Pancreas (tissue), 10 donors: ENCODE measurements around the gene TMEM247. TPM values are rescaled to one million over a fixed set of nuclear protein-coding genes. Genes with fewer than 3 reads are reported as not detected.

Source experiments
- ATAC-seq, 4 donors: fragments of 200-7000 bp; cut with Tn5 transposase; one replicate each; pipeline versions ENCODE4 v1.8.0 to v1.9.1; 2020; ENCODE audit warnings: mild to moderate bottlenecking in 4 of 4, moderate library complexity in 4 of 4
- DNase-seq, 6 donors: peaks; one replicate each; pipeline ENCODE4 v3.0.0-alpha.2; 2020
- FAIRE-seq: peaks from 2 replicates; lab custom pipeline; 2012; peaks lifted over from hg19 to GRCh38; lab: Jason Lieb, UNC
- H3K27ac ChIP-seq, 4 donors: fragments of 200-600 bp; sonication (generic); 1 replicate in 3 of 4; 2 replicates in 1 of 4; pipeline versions ENCODE4 v1.5.0 to v1.8.0; 2020
- H3K27me3 ChIP-seq, 4 donors: fragments of 200-600 bp; one replicate each; pipeline ENCODE4 v1.8.0; 2021
- H3K36me3 ChIP-seq, 3 donors: fragments of 200-600 bp; sonication (generic) in 1 of 3; one replicate each; pipeline versions ENCODE4 v1.5.0 to v1.8.0; 2020 to 2021
- H3K4me1 ChIP-seq, 3 donors: fragments of 200-600 bp; one replicate each; pipeline ENCODE4 v1.8.0; 2021
- H3K4me3 ChIP-seq, 4 donors: fragments of 200-600 bp; sonication (generic) in 2 of 4; one replicate each; pipeline versions ENCODE4 v1.5.0 to v1.8.0; 2020 to 2021
- H3K9me3 ChIP-seq, 4 donors: fragments of 200-600 bp; one replicate each; pipeline ENCODE4 v1.8.0; 2021
- CTCF ChIP-seq, 4 donors: fragments of 200-600 bp; sonication (generic) in 3 of 4; IDR thresholded peaks; one replicate each; pipeline versions ENCODE4 v1.5.0 to v1.8.0; 2021; ENCODE audit warnings: antibody characterized with exemption in 4 of 4
- WGBS, 2 donors: extraction: QIAGEN DNeasy Blood & Tissue Kit; methylation state at CpG; one replicate each; pipeline ENCODE4 v1.1.7; 2013; 5-methylcytosine and 5-hydroxymethylcytosine counted together
- intact Hi-C, 3 donors: fragments of 100-400 bp; cut with DNase I; formaldehyde crosslinking; loops; one replicate each; pipeline versions ENCODE4 v1.11.1 to v1.14.2; 2022
- polyA plus RNA-seq, 2 donors: library from polyadenylated mRNA; stranded (reverse); fragments of 200-250 nt; gene quantifications; one replicate each; pipeline ENCODE4 v1.2.3, GENCODE V29; 2013
- total RNA-seq, 6 donors: library from RNA; stranded (reverse); fragmentation: NEBNext Ultra II Directional in 4 of 6; extraction: Animal tissue kit (Norgen Biotek cat#: 25700) in 4 of 6; gene quantifications; one replicate each; pipeline versions ENCODE4 v1.2.1 to v1.2.4, GENCODE V29; 2021 to 2023
- donor health status: healthy with polysubstance abuse.
- donor health status: DM: no; HTN: no; CAD: no; lungs with moderate emphysema.
- donor health status: DM: no; HTN: no; CAD: no.
- donor health status: control.
- donor health status: control.
- donor health status: Bipolar disorder and iron deficiency.
- donor health status: DM: yes; HTN: yes; CAD: no.
- donor health status: DM: no; HTN: no; CAD: no.
- donor health status: DM: no; HTN: no; CAD: no.
- donor health status: DM: yes; HTN: yes; CAD: no.

TMEM247 gene
- total and polyA plus RNA-seq, 8 donors: not detected

- H3K9me3 ChIP-seq: no peaks in the 10 kb centered on the region
- no peak overlapping the region for H3K4me3 ChIP-seq
- 64 to 72% methylated on average over 6 of the region's 6 CpGs for WGBS, 2 donors
- FAIRE-seq: no peak
- H3K36me3 ChIP-seq: no peaks in the 10 kb centered on the region
- no peak for DNase-seq
- ATAC-seq: no peak
- no peak for TF ChIP-seq CTCF (IDR thresholded peaks at IDR 0.05)
- intact Hi-C loops: no loop called here
- no peaks in the 10 kb centered on the region for H3K27me3 ChIP-seq
- H3K4me1 ChIP-seq: no peaks in the 10 kb centered on the region
- no peak overlapping the region for H3K27ac ChIP-seq
These were observed 26.9 kb downstream of the TMEM247 start for GRCh38 chr2:46506131-46506706.

- Histone ChIP-seq H3K27me3 (no peaks in the 10 kb centered on the region), H3K4me1 (no peaks in the 10 kb centered on the region), H3K27ac (no peak overlapping the region), H3K9me3 (no peaks in the 10 kb centered on the region), H3K4me3 (no peak overlapping the region), H3K36me3 (no peaks in the 10 kb centered on the region)
- 89 to 92% methylated on average over 3 of the region's 3 CpGs for WGBS, 2 donors
- ATAC-seq: no peak
- no peak for TF ChIP-seq CTCF (IDR thresholded peaks at IDR 0.05)
- intact Hi-C loops: no loop called here
- DNase-seq: no peak
- FAIRE-seq: no peak
These were observed 28.9 kb downstream of the TMEM247 start for GRCh38 chr2:46508312-46508711.

- no peaks in the 10 kb centered on the region for H3K4me1 ChIP-seq
- H3K27ac ChIP-seq: no peak overlapping the region
- DNase-seq (no peak), ATAC-seq (no peak), FAIRE-seq (no peak)
- no peak overlapping the region for H3K4me3 ChIP-seq
- no peaks in the 10 kb centered on the region for H3K27me3 ChIP-seq
- TF ChIP-seq CTCF (IDR thresholded peaks at IDR 0.05): no peak
- WGBS, 2 donors: 92 to 100% methylated on average over 3 of the region's 3 CpGs
- intact Hi-C loops: no loop called here
- H3K9me3 ChIP-seq: no peaks in the 10 kb centered on the region
- no peaks in the 10 kb centered on the region for H3K36me3 ChIP-seq
These were observed 29.4 kb downstream of the TMEM247 start for GRCh38 chr2:46508759-46509158.

GRCh38 chr2:46509804-46510203 is 30.4 kb downstream of the TMEM247 start:
- H3K36me3 ChIP-seq: no peaks in the 10 kb centered on the region
- no peak overlapping the region for H3K4me3 ChIP-seq
- no peaks in the 10 kb centered on the region for H3K4me1 ChIP-seq
- no peaks in the 10 kb centered on the region for H3K27me3 ChIP-seq
- H3K9me3 ChIP-seq: no peaks in the 10 kb centered on the region
- ATAC-seq (no peak), DNase-seq (no peak), FAIRE-seq (no peak)
- H3K27ac ChIP-seq: no peak overlapping the region
- TF ChIP-seq CTCF (IDR thresholded peaks at IDR 0.05): no peak
- intact Hi-C loops: no loop called here
- 93 to 97% methylated on average over 3 of the region's 3 CpGs for WGBS, 2 donors

GRCh38 chr2:46510598-46511177 is 31.3 kb downstream of the TMEM247 start:
- no peak overlapping the region for H3K27ac ChIP-seq
- no peaks in the 10 kb centered on the region for H3K9me3 ChIP-seq
- no peaks in the 10 kb centered on the region for H3K36me3 ChIP-seq
- no peaks in the 10 kb centered on the region for H3K27me3 ChIP-seq
- 85 to 89% methylated on average over 5 of the region's 5 CpGs for WGBS, 2 donors
- FAIRE-seq (no peak), DNase-seq (no peak), ATAC-seq (no peak)
- no peak for TF ChIP-seq CTCF (IDR thresholded peaks at IDR 0.05)
- H3K4me3 ChIP-seq: no peak overlapping the region
- no peaks in the 10 kb centered on the region for H3K4me1 ChIP-seq
- intact Hi-C loops: no loop called here
